Measurements from ENCODE around the gene EML1.

DNA sequence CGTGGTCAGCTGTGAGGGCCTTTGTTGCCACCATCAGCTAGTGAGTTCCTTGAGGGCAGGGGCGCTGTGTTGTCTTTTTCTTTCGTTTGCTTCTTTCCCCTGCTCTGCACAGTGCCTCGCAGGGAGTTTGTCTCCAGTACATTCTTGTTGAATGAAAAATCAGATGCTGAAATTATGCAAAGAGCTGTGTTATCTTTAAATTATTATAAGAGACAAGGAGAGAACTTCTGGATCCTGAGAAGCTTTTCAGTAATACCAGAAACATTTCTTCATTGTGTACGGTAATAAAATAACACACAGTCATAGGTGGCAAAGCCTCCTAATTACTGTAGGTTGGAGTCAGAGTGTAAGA is 14.9 kb downstream of the EML1 start:
- TF ChIP-seq, protein P1, sequence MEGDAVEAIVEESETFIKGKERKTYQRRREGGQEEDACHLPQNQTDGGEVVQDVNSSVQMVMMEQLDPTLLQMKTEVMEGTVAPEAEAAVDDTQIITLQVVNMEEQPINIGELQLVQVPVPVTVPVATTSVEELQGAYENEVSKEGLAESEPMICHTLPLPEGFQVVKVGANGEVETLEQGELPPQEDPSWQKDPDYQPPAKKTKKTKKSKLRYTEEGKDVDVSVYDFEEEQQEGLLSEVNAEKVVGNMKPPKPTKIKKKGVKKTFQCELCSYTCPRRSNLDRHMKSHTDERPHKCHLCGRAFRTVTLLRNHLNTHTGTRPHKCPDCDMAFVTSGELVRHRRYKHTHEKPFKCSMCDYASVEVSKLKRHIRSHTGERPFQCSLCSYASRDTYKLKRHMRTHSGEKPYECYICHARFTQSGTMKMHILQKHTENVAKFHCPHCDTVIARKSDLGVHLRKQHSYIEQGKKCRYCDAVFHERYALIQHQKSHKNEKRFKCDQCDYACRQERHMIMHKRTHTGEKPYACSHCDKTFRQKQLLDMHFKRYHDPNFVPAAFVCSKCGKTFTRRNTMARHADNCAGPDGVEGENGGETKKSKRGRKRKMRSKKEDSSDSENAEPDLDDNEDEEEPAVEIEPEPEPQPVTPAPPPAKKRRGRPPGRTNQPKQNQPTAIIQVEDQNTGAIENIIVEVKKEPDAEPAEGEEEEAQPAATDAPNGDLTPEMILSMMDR (IDR thresholded peaks at IDR 0.05) = no peak
- no peak for TF ChIP-seq POLR2A (IDR thresholded peaks at IDR 0.05)
